Stimulated activated CD4-positive, alpha-beta T cell treated with anti-CD3 and anti-CD28 coated beads, Interleukin-2, amount 100 ng/mL, for 4 hours (primary cell): ENCODE measurements around the gene PPARGC1A.

Source experiments
- DNase-seq: peaks from one replicate; pipeline ENCODE4 v3.0.0-alpha.2; 2020; ENCODE audit warnings: low read depth

Gene PPARGC1A

GRCh38 chr4:23774909-23775308 is 114.9 kb downstream of the PPARGC1A start:
- DNase-seq: no peak

GRCh38 chr4:23773884-23774636 is 115.8 kb downstream of the PPARGC1A start:
- DNase-seq: no peak

DNA sequence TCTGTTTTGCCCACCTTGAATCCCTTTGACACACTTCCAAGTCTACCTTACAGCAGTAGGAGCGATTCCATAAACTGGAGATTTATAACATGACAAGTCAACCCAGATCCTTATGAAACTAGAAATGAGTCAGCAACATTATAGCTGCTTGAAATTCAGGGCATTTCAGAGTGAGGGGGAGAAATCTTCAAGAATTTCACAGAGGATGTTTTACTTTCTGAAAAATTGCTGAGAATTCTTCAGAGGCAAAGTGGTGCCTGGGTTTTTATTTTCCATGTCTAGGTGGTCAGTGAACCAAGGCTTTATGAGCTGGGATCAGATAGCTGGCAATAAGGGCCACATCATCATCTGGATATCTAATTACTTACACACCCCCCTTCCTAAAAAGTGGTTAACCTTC is 119.8 kb downstream of the PPARGC1A start:
- no peak for DNase-seq

DNA sequence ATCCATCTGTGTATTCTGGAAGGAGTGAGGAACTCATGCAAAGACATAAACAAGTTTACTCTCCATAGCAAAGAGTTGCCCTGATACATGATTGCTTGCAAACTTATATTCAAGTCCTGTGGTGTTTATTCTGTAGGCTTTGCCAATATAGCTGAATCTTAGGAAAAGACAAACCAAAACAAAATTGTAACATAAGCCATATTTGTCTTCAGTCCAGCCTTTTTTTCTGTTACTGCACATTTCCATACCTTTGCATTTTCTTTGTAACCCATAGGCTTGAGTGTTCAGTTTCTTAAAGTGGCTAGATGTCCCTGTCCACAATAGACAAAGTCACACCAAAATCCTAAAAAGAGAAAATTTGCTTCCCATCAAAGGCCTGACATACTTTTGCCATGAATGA is 120.4 kb downstream of the PPARGC1A start:
- DNase-seq: no peak

DNA sequence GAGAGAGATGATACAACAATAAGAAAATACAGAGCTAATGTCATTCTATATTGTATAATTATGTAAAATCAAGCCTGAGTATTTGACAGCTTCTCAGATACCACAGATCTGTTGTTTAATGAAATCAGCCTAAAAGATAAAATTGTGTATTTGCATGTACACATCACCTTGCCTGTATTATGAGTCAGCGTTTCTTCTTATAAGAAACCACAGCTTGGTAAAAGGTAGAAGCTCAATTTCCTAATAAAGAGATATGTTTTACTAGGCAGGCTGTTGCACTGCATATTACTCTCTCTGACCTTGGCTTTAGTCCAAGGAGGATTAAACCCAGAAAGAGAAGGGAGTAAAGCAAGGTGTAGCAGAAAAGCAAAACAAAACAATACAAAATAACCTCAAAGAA is 121.3 kb downstream of the PPARGC1A start:
- DNase-seq: no peak

GRCh38 chr4:23766344-23766743 is 123.5 kb downstream of the PPARGC1A start:
- no peak for DNase-seq

DNA sequence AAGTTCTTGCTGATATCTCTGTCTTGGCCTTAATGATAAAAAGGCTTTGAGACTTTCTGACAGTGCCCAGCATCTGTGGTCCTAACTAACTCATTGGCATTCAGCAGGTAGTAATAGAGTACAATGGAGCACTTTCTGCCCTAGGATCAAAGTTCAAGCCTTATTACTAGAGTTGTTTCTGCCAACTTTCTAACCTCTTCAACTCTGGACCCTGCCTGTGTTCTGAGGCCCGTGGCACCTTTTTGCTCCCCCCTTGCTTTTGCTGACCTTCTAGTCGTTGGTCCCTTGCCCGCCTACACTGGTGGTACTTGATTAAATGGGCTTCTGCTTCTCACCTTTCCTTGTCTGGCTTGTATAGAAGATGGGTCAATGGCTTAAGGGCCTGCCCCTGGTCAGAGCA is 126.3 kb downstream of the PPARGC1A start:
- no peak for DNase-seq

DNA sequence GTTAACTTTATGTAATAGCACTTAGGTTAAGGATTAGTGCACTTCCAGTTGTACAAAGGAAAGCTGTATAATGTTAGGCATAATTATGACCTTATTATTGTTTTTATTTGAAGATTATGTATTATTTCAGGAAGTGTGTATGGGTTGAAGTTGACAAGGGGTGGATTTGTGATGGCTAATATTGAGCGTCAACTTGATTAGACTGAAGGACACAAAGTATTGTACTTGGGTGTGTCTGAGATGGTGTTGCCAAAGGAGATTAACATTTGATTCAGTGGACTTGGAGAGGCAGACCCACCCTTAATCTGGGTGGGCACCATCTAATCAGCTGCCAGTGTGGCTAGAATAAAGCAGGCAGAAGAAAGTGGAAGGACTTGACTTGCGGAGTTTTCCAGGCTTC is 127.3 kb downstream of the PPARGC1A start:
- DNase-seq: no peak

- no peak for DNase-seq
Measured at GRCh38 chr4:23759066-23759465, 130.8 kb downstream of the PPARGC1A start.

GRCh38 chr4:23754688-23755087 is 135.2 kb downstream of the PPARGC1A start:
- DNase-seq: no peak

- no peak for DNase-seq
Measured at GRCh38 chr4:23750125-23750524, 139.7 kb downstream of the PPARGC1A start.

- no peak for DNase-seq
Measured at GRCh38 chr4:23747281-23747735, 142.5 kb downstream of the PPARGC1A start.

DNA sequence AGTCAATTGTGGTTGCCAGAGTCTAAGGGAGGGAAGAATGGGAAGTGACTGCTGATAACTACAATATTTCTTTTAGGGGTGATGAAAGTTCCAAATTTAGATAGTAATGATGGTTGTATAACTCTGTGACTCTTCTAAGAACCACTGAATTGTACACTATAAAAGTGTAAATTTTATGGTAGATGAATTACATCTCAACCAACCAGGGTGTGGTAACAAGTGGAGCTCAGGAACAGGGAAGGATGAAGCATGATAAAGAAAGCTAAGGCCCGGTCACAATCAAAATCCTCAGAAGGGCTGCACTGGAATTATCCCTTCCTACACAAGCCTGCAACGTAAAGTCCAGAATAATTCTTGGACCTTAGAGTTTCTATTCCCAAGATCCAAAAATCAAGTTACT is 143.2 kb downstream of the PPARGC1A start:
- no peak for DNase-seq

DNA sequence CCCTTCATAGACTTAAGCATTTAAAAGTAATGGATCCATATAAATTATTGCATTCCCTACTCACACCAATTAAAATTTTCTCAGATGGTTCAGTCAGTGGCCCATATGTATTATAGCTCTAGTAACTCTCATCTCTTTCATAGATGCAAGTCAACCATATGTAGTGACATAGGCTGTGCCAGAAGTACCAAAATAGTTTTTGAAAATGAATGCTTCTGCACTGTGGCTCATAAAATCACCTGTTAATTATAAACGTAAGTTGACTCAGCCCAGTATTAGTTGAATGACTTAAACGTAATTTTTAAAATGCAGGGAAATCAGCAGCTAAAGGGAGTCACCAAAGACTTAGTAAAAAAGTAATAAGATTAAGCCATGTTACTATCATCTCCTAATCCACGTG is 143.8 kb downstream of the PPARGC1A start:
- no peak for DNase-seq

DNA sequence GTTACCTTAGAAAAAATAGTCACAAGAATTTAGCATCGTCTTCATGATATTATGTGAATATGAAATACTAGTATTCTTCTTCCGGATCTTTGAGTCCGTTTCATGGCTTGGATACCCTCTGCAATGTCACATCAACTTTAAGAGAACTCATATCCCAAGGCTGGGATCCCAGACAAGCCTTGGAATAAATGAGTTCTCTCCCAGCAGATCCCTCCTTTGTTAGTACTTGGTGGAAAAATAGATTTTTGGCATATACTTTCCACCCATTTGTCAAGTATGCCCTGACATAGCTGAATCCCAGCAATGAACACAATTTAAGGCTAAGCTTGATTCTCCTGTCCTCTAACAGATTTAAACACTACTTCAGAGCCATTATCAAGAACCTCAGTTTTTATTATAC is 144.5 kb downstream of the PPARGC1A start:
- DNase-seq: no peak
